HG03097 (cell line): ENCODE data around the gene PSMC6.
"Not testable (repeated sequence)": the region's sequence is repeated elsewhere in the genome, so short reads cannot be mapped to it uniquely, and the experiment has no call there.

ENCODE experiments used
- ATAC-seq: cut with Tn5 transposase; IDR thresholded peaks from one replicate; pipeline ENCODE4 v1.9.1; 2021; ENCODE audit not compliant: unreplicated experiment, low FRiP score

Gene PSMC6

GRCh38 chr14:52711666-52712065, 4.7 kb downstream of the PSMC6 start:
- ATAC-seq = no peak

- no peak for ATAC-seq
These were observed 9.2 kb downstream of the PSMC6 start for GRCh38 chr14:52716155-52716554.

DNA sequence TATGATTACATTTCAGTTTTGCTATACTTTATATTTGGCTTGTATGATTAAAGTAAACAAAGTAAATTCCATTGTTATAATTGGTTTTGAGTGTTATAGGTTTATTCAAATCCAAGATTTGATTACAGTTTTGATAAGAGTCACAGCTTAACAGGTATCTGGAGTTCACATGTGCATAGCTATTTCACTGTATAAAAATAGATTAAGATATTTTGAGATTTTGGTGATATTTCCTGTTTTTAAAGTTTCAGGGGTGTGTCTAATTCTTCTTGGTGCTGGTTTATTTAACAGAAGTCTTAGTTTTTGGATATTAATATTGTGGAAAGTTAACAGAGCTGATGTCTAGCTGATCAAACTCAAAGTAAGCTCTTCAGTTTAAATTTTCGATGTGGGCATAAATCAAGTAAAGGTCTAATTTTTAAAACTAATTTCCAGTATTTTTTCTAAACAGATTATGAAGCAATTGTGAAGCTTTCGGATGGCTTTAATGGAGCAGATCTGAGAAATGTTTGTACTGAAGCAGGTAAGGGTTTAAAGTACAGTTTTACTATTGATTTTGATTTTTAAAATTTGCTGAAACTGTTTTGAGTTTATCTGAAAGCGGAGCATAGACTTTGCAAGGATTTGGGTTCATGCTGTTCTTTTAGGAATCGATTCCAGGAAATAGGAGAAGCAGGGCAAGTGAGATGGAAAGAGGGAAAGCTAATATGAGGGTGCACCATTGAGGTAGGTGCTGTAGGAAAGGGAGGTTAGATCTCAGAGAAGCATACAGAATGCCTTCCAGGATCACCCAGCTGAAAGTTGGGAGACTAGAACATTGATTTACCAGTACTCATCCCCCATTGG, 16.7 kb downstream of the PSMC6 start:
- no peak for ATAC-seq

DNA sequence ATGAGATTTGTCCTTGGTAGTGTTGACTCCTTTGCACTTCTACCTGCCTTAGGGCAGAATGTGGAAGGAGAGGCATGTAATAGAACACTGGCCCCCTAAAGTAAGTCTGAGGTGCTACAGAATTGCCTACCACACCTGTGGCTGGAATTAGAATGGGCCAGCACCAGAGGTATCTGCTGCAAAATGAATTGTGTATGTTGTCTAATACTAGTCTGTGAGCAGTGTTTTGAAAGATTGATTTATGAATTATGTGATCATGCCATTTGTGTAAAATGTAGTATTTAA, 17.3 kb downstream of the PSMC6 start:
- no peak for ATAC-seq

- ATAC-seq = not testable (repeated sequence)
These were observed 20.5 kb downstream of the PSMC6 start for GRCh38 chr14:52727509-52727908.

DNA sequence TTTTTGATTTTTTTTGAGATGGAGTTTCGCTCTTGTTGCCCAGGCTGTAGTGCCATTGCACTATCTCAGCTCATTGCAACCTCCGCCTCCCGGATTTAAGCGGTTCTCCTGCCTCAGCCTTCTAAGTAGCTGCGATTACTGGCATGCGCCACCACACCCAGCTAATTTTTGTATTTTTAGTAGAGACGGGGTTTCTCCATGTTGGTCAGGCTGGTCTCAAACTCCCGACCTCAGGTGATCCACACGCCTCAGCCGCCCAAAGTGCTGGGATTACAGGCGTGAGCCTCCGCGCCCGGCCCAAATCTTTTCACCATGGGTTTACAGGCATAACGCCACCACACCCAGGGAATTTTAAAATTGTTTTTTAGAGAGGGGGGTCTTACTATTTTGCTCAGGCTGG, 22.0 kb downstream of the PSMC6 start:
- ATAC-seq = not testable (repeated sequence)

- ATAC-seq = no peak
These were observed 22.6 kb downstream of the PSMC6 start for GRCh38 chr14:52729585-52729924.

GRCh38 chr14:52729925-52730708, 23.1 kb downstream of the PSMC6 start, which contains the start of gene STYX:
STYX (plus strand) TSS chr14:52730166; CDS start chr14:52730475, 309 bp downstream.
- peak; percentile 86 for ATAC-seq

DNA sequence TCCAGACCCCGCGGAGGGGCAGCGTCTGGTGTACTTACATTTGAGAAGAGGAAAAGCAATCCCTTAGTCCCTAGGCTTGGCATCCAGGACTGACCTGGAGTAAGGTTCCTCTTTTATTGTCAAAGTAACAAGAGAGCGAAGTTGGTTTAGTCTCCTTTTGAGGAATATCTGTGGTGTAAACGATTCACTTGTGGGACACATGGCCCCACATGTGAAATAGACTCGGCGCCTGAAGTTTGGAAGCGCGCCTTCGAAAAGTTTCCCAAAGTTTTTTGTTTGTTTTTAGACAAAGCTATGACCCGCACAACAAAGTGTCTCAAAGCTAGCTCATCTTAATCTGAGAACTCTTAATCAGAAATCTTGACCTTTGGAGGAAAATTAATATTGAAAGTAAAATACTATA, 23.7 kb downstream of the PSMC6 start:
- no peak for ATAC-seq

DNA sequence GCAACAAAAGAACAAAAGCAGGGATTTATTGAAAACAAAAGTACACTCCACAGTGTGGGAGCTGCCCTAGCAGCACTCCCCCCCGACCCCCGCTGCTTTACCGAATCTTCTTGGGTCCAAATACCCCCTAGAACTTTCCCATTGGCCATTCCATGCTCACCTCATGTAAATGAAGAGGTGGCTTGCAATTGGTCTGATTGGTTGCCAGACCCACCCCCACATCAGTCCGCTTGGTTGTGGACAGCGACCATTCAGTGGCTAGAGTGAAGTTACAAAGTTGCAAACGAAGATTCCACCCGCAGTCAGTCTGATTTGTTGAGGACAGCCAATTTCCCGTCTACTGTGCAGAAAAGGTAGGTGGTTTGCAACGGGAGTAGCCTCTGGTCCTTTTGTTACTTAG, 26.8 kb downstream of the PSMC6 start:
- no peak for ATAC-seq

GRCh38 chr14:52735921-52736489, 29.0 kb downstream of the PSMC6 start:
- no peak for ATAC-seq

DNA sequence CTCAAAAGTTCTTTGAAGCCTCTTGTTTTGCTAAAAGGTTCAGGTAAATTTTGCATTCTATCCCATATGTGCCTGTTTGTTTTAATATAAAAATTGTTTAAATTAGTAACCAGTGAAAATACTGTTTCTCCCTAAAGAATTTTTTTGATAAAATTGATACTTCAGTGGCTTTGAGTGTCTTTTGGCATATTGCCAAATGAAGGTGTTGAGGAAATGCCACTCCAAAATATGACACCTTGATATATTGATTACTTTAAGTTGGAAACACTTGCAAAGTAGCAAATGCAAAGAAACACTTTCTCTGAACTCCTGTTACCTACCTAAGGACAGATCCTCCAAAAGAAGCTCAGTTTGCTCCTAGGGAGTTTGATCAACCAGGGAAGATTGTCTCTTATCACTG, 31.4 kb downstream of the PSMC6 start:
- no peak for ATAC-seq

DNA sequence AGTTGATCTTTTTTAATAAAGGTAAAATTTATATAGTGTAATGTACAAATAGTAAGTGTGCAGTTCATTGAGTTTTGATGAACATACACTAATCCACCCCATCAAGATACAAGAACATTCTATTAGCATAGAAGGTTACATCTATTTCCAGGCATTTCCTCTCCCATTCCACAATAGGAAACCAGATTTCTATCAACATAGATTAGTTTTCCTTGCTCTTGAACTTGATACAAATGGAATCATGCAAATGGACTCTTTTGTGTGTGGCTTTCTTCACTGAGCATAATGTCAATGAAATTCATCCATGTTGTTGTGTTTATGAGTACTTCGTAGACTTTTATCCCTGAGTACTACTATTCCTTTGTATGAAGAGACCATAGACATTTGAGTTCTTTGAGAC, 33.8 kb downstream of the PSMC6 start:
- no peak for ATAC-seq

GRCh38 chr14:52741865-52742264, 34.9 kb downstream of the PSMC6 start:
- ATAC-seq = no peak

GRCh38 chr14:52748647-52749292, 41.8 kb downstream of the PSMC6 start:
- ATAC-seq = no peak

DNA sequence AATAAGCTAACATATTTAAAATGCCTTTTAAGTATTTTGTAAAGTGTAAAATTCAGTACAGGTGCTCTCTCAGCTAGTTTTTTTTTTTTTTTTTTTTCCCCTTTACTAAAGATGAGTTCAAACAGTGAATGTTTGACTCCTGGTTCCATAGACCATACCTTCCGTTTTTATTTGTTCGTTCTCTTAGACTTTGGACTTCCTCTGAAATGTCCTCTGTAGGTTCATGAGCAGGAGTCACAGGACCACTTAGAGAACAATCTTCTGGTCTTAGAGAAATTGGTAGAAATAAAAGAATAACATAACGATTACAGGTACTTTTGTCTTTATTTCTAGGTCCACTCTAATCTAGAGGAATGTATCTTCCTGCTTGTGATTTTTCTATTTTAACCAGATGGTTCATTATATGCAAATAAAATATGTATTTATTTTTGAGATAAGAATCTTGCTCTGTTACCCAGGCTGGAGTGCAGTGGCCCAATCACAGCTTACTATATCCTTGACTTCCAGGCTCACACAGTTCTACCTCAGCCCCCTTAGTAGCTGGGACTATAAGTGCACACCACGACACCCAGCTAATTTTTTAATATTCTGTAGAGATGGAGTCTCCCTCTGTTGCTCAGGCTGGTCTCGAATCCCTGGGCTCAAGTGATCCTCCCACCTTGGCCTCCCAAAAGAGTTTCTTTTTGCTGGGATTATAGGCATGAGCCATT, 48.8 kb downstream of the PSMC6 start:
- ATAC-seq = no peak

- ATAC-seq = no peak
These were observed 52.1 kb downstream of the PSMC6 start for GRCh38 chr14:52759145-52759544.

DNA sequence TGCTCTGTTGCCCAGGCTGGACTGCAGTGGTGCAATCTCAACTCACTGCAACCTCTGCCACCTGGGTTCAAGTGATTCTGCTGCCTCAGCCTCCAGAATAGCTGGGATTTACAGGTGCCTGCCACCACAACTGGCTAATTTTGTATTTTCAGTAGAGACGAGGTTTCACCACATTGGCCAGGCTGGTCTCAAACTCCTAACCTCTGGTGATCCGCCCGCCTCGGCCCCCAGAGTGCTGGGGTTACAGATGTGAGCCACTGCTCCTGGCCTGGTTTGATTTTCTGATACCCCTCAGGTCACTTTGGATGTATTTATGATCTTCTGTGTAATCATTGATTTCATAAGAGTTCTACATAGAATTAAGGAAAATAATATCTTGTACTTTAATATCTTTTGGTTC, 55.9 kb downstream of the PSMC6 start:
- not testable (repeated sequence) for ATAC-seq

- ATAC-seq = no peak
These were observed 60.2 kb downstream of the PSMC6 start for GRCh38 chr14:52767058-52767833.

DNA sequence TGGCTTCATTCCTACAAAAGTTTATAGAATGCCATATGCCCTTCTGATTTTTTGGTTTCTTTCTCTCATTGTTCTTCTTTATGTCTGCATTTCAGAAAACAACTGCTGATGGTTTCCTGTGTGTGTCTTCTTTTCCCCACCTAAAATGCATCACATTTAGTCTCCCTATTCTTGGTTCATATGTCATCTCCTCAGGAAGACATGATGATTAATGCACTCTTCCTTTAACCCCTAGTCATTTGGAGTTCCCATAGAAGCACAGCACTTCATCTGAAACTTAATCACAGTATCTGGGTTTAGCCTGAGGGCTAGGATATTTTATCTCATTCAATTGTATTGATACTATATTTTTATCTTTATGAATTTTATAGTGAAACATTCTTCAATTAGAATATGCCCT, 62.9 kb downstream of the PSMC6 start:
- no peak for ATAC-seq
